Measurements from ENCODE around the gene UBE2L5. TPM values are rescaled to one million over a fixed set of nuclear protein-coding genes. Genes with fewer than 3 reads are reported as not detected.

UBE2L5 gene
- total RNA-seq, 1 experiment from 2014 or later: not detected

- peaks cover 10% of the 10 kb centered on the region for H3K4me1 Mint-ChIP-seq (ENCODE audit: insufficient read depth, unreplicated experiment)
- peak overlapping the region; percentile 80 for H3K4me3 Mint-ChIP-seq (ENCODE audit: unreplicated experiment)
- DNase-seq (ENCODE audit: unreplicated experiment): no peak
- intact Hi-C loops (cut with micrococcal nuclease): loop anchor here (5.0 kb wide), 1 partner anchor 54 kb away; no protein-coding TSS in a partner anchor
- TF ChIP-seq, protein P1, sequence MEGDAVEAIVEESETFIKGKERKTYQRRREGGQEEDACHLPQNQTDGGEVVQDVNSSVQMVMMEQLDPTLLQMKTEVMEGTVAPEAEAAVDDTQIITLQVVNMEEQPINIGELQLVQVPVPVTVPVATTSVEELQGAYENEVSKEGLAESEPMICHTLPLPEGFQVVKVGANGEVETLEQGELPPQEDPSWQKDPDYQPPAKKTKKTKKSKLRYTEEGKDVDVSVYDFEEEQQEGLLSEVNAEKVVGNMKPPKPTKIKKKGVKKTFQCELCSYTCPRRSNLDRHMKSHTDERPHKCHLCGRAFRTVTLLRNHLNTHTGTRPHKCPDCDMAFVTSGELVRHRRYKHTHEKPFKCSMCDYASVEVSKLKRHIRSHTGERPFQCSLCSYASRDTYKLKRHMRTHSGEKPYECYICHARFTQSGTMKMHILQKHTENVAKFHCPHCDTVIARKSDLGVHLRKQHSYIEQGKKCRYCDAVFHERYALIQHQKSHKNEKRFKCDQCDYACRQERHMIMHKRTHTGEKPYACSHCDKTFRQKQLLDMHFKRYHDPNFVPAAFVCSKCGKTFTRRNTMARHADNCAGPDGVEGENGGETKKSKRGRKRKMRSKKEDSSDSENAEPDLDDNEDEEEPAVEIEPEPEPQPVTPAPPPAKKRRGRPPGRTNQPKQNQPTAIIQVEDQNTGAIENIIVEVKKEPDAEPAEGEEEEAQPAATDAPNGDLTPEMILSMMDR (IDR thresholded peaks at IDR 0.05; ENCODE audit: unreplicated experiment): no peak
- H3K36me3 Mint-ChIP-seq (ENCODE audit: insufficient read depth, unreplicated experiment): peaks cover 7% of the 10 kb centered on the region
- CTCF ChIA-PET: interaction anchor here (0.5 to 0.6 kb wide), 2 partner anchors 219 to 255 kb away, joined by 3 to 4 read pairs; no protein-coding TSS in a partner anchor
- H3K27me3 Mint-ChIP-seq (ENCODE audit: insufficient read depth, unreplicated experiment): no peaks in the 10 kb centered on the region
- POLR2A ChIA-PET: interaction anchor here (1.0 to 4.2 kb wide), 9 partner anchors 8 to 221 kb away, joined by 5 to 54 read pairs (median 22); partner anchors contain the start of genes KATNAL1, UBE2L5 and USPL1
- H3K9me3 Mint-ChIP-seq (ENCODE audit: unreplicated experiment): no peaks in the 10 kb centered on the region
- H3K27ac Mint-ChIP-seq (ENCODE audit: low read depth, unreplicated experiment): peak overlapping the region; percentile 93
- BruUV-seq (replicated peaks): no TSS peak
Measured at GRCh38 chr13:30396434-30397075, 25.7 kb upstream of the UBE2L5 start.

DNA sequence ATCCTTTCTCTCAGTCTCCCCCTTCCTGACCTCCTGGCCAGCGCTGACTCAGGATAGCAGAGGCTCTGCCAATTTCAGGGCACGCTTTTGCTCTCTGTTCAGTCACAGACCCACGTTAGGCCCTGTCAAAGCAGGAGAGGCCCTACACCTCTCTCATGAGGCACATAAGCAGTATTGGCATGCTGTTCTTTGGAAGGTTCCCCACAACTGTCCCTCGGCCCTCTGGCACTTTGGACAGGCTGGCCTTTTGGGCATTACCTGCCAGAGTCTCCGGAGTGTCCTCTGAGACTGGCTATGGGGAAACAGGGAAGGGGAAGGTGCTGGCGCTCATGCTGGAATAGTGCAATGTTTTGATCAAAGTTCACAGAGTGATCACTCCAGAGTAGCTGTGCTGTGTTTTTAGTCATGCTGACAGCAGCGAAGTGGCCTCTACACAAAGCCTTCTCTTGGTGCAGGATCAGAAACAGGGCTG, 23.7 kb upstream of the UBE2L5 start:
- peaks cover 10% of the 10 kb centered on the region for H3K4me1 Mint-ChIP-seq (ENCODE audit: insufficient read depth, unreplicated experiment)
- no peaks in the 10 kb centered on the region for H3K27me3 Mint-ChIP-seq (ENCODE audit: insufficient read depth, unreplicated experiment)
- ChIA-PET CTCF (interaction anchor here (0.9 kb wide), 1 partner anchor 11 kb away, joined by 3 read pairs; no protein-coding TSS in a partner anchor), POLR2A (no interaction called here)
- intact Hi-C loops (cut with micrococcal nuclease): loop anchor here (5.0 kb wide), 1 partner anchor 56 kb away; no protein-coding TSS in a partner anchor
- H3K9me3 Mint-ChIP-seq (ENCODE audit: unreplicated experiment): no peaks in the 10 kb centered on the region
- H3K36me3 Mint-ChIP-seq (ENCODE audit: insufficient read depth, unreplicated experiment): peaks cover 7% of the 10 kb centered on the region
- TF ChIP-seq, protein P1 (IDR thresholded peaks at IDR 0.05; ENCODE audit: unreplicated experiment): no peak
- H3K27ac Mint-ChIP-seq (ENCODE audit: low read depth, unreplicated experiment): no peak overlapping the region
- DNase-seq (ENCODE audit: unreplicated experiment): no peak
- BruUV-seq (replicated peaks): no TSS peak
- no peak overlapping the region for H3K4me3 Mint-ChIP-seq (ENCODE audit: unreplicated experiment)

GRCh38 chr13:30400376-30400775, 21.9 kb upstream of the UBE2L5 start:
- intact Hi-C loops (cut with micrococcal nuclease): no loop called here
- POLR2A ChIA-PET: no interaction called here
- peaks cover under 1% of the 10 kb centered on the region for H3K36me3 Mint-ChIP-seq (ENCODE audit: insufficient read depth, unreplicated experiment)
- DNase-seq (ENCODE audit: unreplicated experiment): no peak
- no peak overlapping the region for H3K27ac Mint-ChIP-seq (ENCODE audit: low read depth, unreplicated experiment)
- TF ChIP-seq, protein P1 (IDR thresholded peaks at IDR 0.05; ENCODE audit: unreplicated experiment): no peak
- no peaks in the 10 kb centered on the region for H3K27me3 Mint-ChIP-seq (ENCODE audit: insufficient read depth, unreplicated experiment)
- no peaks in the 10 kb centered on the region for H3K9me3 Mint-ChIP-seq (ENCODE audit: unreplicated experiment)
- H3K4me1 Mint-ChIP-seq (ENCODE audit: insufficient read depth, unreplicated experiment): no peaks in the 10 kb centered on the region
- H3K4me3 Mint-ChIP-seq (ENCODE audit: unreplicated experiment): no peak overlapping the region
- CTCF ChIA-PET: no interaction called here
- no TSS peak for BruUV-seq (replicated peaks)

GRCh38 chr13:30401347-30401746, 20.9 kb upstream of the UBE2L5 start:
- TF ChIP-seq, protein P1 (IDR thresholded peaks at IDR 0.05; ENCODE audit: unreplicated experiment): no peak
- Mint-ChIP-seq H3K4me3 (ENCODE audit: unreplicated experiment) (no peak overlapping the region), H3K9me3 (ENCODE audit: unreplicated experiment) (no peaks in the 10 kb centered on the region), H3K27me3 (ENCODE audit: insufficient read depth, unreplicated experiment) (no peaks in the 10 kb centered on the region), H3K27ac (ENCODE audit: low read depth, unreplicated experiment) (no peak overlapping the region), H3K36me3 (ENCODE audit: insufficient read depth, unreplicated experiment) (no peaks in the 10 kb centered on the region), H3K4me1 (ENCODE audit: insufficient read depth, unreplicated experiment) (no peaks in the 10 kb centered on the region)
- intact Hi-C loops (cut with micrococcal nuclease): no loop called here
- BruUV-seq (replicated peaks): no TSS peak
- no peak for DNase-seq (ENCODE audit: unreplicated experiment)
- POLR2A ChIA-PET: no interaction called here
- CTCF ChIA-PET: no interaction called here
